Measurements from ENCODE around the gene CDKAL1. TPM values are rescaled to one million over a fixed set of nuclear protein-coding genes. Genes with fewer than 3 reads are reported as not detected.
"Not testable (repeated sequence)": the region's sequence is repeated elsewhere in the genome, so short reads cannot be mapped to it uniquely, and the experiment has no call there.

The CDKAL1 gene
- total RNA-seq, 1 donor from 2014 or later, result 14.8 TPM

- Mint-ChIP-seq H3K27ac (ENCODE audit: unreplicated experiment) (no peak overlapping the region), H3K4me1 (ENCODE audit: unreplicated experiment) (peaks cover 5% of the 10 kb centered on the region)
- DNase-seq (ENCODE audit: extremely low spot score, unreplicated experiment), result no peak
These were observed 113.3 kb downstream of the CDKAL1 start for GRCh38 chr6:20647585-20647984.

DNA sequence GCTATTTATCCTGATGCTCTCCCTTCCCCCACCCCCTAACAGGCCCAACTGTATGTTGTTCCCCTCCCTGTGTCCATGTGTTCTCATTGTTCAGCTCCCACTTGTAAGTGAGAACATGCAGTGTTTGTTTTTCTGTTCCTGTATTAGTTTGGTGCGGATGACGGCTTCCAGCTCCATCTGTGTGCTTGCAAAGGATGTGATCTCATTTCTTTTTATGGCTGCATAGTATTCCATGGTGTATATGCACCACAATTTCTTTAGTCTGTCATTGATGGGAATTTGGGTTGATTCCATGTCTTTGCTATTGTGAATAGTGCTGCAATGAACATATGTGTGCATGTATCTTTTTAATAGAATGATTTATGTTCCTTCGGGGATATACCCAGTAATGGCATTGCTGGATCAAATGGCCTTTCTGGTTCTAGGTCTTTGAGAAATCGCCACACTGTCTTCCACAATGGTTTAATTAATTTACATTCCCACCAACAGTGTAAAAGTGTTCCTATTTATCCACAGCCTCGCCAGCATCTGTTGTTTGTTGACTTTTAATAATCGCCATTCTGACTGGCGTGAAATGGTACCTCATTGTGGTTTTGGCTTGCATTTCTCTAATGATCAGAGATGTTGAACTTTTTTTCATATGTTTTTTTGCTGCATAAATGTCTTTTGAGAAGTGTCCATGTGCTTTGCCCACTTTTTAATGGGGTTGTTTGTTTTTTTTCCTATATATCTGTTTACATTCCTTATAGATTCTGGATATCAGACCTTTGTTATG, 115.6 kb downstream of the CDKAL1 start:
- not testable (repeated sequence) for H3K36me3 Mint-ChIP-seq (ENCODE audit: unreplicated experiment); H3K27ac Mint-ChIP-seq (ENCODE audit: unreplicated experiment); DNase-seq (ENCODE audit: extremely low spot score, unreplicated experiment); H3K4me3 Mint-ChIP-seq (ENCODE audit: unreplicated experiment); H3K27me3 Mint-ChIP-seq (ENCODE audit: unreplicated experiment); H3K9me3 Mint-ChIP-seq (ENCODE audit: unreplicated experiment)
- peaks cover 12% of the 10 kb centered on the region for H3K4me1 Mint-ChIP-seq (ENCODE audit: unreplicated experiment)

More at GRCh38 chr6:20647585-20647984, 113.3 kb downstream of the CDKAL1 start:
- H3K36me3 Mint-ChIP-seq (ENCODE audit: unreplicated experiment), result no peaks in the 10 kb centered on the region
- no peak for TF ChIP-seq CTCF (IDR thresholded peaks at IDR 0.05)
- H3K4me3 Mint-ChIP-seq (ENCODE audit: unreplicated experiment), result no peak overlapping the region
- no peaks in the 10 kb centered on the region for H3K9me3 Mint-ChIP-seq (ENCODE audit: unreplicated experiment)
- H3K27me3 Mint-ChIP-seq (ENCODE audit: unreplicated experiment), result no peaks in the 10 kb centered on the region

GRCh38 chr6:20652299-20653084, 118.2 kb downstream of the CDKAL1 start:
- peak overlapping the region; percentile 63 for H3K27ac Mint-ChIP-seq (ENCODE audit: unreplicated experiment)
- no peak overlapping the region for H3K4me3 Mint-ChIP-seq (ENCODE audit: unreplicated experiment)
- TF ChIP-seq CTCF (IDR thresholded peaks at IDR 0.05), result no peak
- peaks cover 12% of the 10 kb centered on the region for H3K4me1 Mint-ChIP-seq (ENCODE audit: unreplicated experiment)
- H3K27me3 Mint-ChIP-seq (ENCODE audit: unreplicated experiment), result no peaks in the 10 kb centered on the region
- DNase-seq (ENCODE audit: extremely low spot score, unreplicated experiment), result no peak
- peaks cover 6% of the 10 kb centered on the region for H3K36me3 Mint-ChIP-seq (ENCODE audit: unreplicated experiment)
- no peaks in the 10 kb centered on the region for H3K9me3 Mint-ChIP-seq (ENCODE audit: unreplicated experiment)

DNA sequence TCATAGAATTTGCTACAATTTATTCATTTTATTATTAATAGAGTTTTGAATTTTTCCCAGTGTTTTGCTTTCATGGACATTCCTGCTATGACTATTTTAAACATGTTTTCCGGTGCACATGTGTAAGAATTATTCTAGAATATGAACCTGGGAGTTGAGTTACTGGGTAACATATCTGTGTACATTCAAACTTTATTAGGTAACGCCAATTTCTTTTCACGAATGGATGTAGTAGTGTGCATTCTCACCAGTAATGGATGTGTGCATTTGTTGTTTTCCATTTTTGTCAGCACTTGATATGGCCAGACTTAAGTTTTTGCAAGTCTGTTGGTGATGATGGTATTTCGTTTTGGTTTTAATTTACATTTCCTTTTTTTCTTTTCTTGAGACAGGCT, 118.8 kb downstream of the CDKAL1 start:
- Mint-ChIP-seq H3K27me3 (ENCODE audit: unreplicated experiment) (no peaks in the 10 kb centered on the region), H3K27ac (ENCODE audit: unreplicated experiment) (no peak overlapping the region)
- no peak for TF ChIP-seq CTCF (IDR thresholded peaks at IDR 0.05)

GRCh38 chr6:20655317-20655716, 121.1 kb downstream of the CDKAL1 start:
- no peak for TF ChIP-seq CTCF (IDR thresholded peaks at IDR 0.05)
- H3K27me3 Mint-ChIP-seq (ENCODE audit: unreplicated experiment), result no peaks in the 10 kb centered on the region
- H3K4me1 Mint-ChIP-seq (ENCODE audit: unreplicated experiment), result peaks cover 12% of the 10 kb centered on the region
- no peaks in the 10 kb centered on the region for H3K9me3 Mint-ChIP-seq (ENCODE audit: unreplicated experiment)
- no peak overlapping the region for H3K4me3 Mint-ChIP-seq (ENCODE audit: unreplicated experiment)
- no peak for DNase-seq (ENCODE audit: extremely low spot score, unreplicated experiment)
- H3K36me3 Mint-ChIP-seq (ENCODE audit: unreplicated experiment), result peaks cover 8% of the 10 kb centered on the region
- no peak overlapping the region for H3K27ac Mint-ChIP-seq (ENCODE audit: unreplicated experiment)

More for the DNA sequence above, 118.8 kb downstream of the CDKAL1 start:
- H3K36me3 Mint-ChIP-seq (ENCODE audit: unreplicated experiment), result peaks cover 6% of the 10 kb centered on the region
- no peaks in the 10 kb centered on the region for H3K9me3 Mint-ChIP-seq (ENCODE audit: unreplicated experiment)
- DNase-seq (ENCODE audit: extremely low spot score, unreplicated experiment), result no peak
- H3K4me3 Mint-ChIP-seq (ENCODE audit: unreplicated experiment), result no peak overlapping the region
- H3K4me1 Mint-ChIP-seq (ENCODE audit: unreplicated experiment), result peaks cover 12% of the 10 kb centered on the region

Measured in osteocyte (in vitro differentiated cells).